ENCODE measurements around the gene PPFIA1. TPM values are rescaled to one million over a fixed set of nuclear protein-coding genes. Genes with fewer than 3 reads are reported as not detected.

Gene PPFIA1
- total RNA-seq, 4 donors from 2014 or later: 21.0 to 34.7 (median 29.8) TPM

GRCh38 chr11:70270877-70271648, 573 bp downstream of the PPFIA1 start:
- TF ChIP-seq CTCF (IDR thresholded peaks at IDR 0.05): peak in 2 of 6 experiments; percentile 35
- TF ChIP-seq POLR2A (IDR thresholded peaks at IDR 0.05): no peak
- Histone ChIP-seq H3K9me3 (no peaks in the 10 kb centered on the region), H3K27ac (peak overlapping the region; percentile 81 to 95 (median 94)), H3K4me3 (peak overlapping the region; percentile 71 to 98 (median 91)), H3K36me3 (peaks cover 0 to 42% (median 0%) of the 10 kb centered on the region in 3 donors), H3K4me1 (peaks cover 4 to 50% (median 16%) of the 10 kb centered on the region in 3 donors), H3K27me3 (peaks cover 0 to 9% (median 0%) of the 10 kb centered on the region in 4 donors)
- 0 to 1% methylated on average over 19 of the region's 75 CpGs for WGBS, 2 donors
- DNase-seq: no peak
- intact Hi-C loops (cut with DNase I): no loop called here

DNA sequence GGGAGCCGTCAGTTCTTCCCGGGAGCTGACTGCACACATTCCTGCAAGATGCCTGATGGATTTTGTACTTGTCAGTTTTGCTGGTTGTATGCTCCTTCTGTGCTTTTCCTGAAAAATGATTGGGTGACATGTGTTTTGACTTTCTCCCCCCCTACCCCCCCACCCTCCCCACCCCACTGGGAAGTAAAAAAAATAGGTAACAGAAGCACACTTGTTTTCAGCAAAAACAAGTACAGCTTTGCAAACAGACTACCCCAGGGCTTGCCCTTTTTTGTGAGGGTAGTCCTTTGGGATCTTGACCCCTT, 1.1 kb downstream of the PPFIA1 start:
- peaks cover 0 to 47% (median 0%) of the 10 kb centered on the region in 3 donors for H3K36me3 ChIP-seq
- peaks cover 0 to 6% (median 0%) of the 10 kb centered on the region in 4 donors for H3K27me3 ChIP-seq
- H3K27ac ChIP-seq: peak overlapping the region in 2 of 4 donors; percentile 81 to 93
- H3K4me1 ChIP-seq: peaks cover 4 to 50% (median 16%) of the 10 kb centered on the region in 3 donors
- H3K9me3 ChIP-seq: no peaks in the 10 kb centered on the region
- intact Hi-C loops (cut with DNase I): no loop called here
- no peak for DNase-seq
- 0 to 6% methylated on average over 2 of the region's 2 CpGs for WGBS, 2 donors
- peak overlapping the region; percentile 71 to 98 (median 91) for H3K4me3 ChIP-seq
- no peak for TF ChIP-seq POLR2A (IDR thresholded peaks at IDR 0.05)
- no peak for TF ChIP-seq CTCF (IDR thresholded peaks at IDR 0.05)

DNA sequence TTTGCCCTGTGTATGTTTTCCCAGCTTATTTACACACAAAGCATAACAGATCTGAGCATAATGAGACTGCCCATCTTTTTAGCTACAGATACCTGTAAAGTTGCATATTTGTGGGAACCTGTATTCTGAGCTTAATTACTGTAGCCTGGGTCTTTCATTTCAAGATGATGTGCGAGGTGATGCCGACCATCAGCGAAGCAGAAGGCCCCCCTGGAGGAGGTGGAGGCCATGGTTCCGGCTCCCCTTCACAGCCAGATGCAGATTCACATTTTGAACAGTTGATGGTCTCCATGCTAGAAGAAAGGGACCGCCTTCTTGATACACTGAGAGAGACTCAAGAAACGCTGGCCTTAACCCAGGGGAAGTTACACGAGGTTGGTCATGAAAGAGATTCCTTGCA, 1.5 kb downstream of the PPFIA1 start:
- TF ChIP-seq POLR2A (IDR thresholded peaks at IDR 0.05): no peak
- no peak for TF ChIP-seq CTCF (IDR thresholded peaks at IDR 0.05)
- Histone ChIP-seq H3K27ac (no peak overlapping the region), H3K4me1 (peaks cover 4 to 50% (median 16%) of the 10 kb centered on the region in 3 donors), H3K27me3 (peaks cover 0 to 2% (median 0%) of the 10 kb centered on the region in 4 donors), H3K36me3 (peaks cover 0 to 48% (median 0%) of the 10 kb centered on the region in 3 donors), H3K9me3 (no peaks in the 10 kb centered on the region), H3K4me3 (peak overlapping the region in 1 of 4 donors; percentile 97)
- DNase-seq: no peak
- intact Hi-C loops (cut with DNase I): no loop called here
- WGBS, 2 donors: 71 to 82% methylated on average over 7 of the region's 7 CpGs

- Histone ChIP-seq H3K4me3 (no peak overlapping the region), H3K4me1 (peaks cover 0 to 17% (median 0%) of the 10 kb centered on the region in 3 donors), H3K9me3 (no peaks in the 10 kb centered on the region), H3K27me3 (no peaks in the 10 kb centered on the region), H3K27ac (no peak overlapping the region), H3K36me3 (peaks cover 0 to 88% (median 0%) of the 10 kb centered on the region in 3 donors)
- WGBS, 2 donors: 98 to 100% methylated on average over 6 of the region's 8 CpGs
- no peak for DNase-seq
- no peak for TF ChIP-seq POLR2A (IDR thresholded peaks at IDR 0.05)
- no peak for TF ChIP-seq CTCF (IDR thresholded peaks at IDR 0.05)
- intact Hi-C loops (cut with DNase I): no loop called here
These were observed 8.5 kb downstream of the PPFIA1 start for GRCh38 chr11:70278994-70279393.

DNA sequence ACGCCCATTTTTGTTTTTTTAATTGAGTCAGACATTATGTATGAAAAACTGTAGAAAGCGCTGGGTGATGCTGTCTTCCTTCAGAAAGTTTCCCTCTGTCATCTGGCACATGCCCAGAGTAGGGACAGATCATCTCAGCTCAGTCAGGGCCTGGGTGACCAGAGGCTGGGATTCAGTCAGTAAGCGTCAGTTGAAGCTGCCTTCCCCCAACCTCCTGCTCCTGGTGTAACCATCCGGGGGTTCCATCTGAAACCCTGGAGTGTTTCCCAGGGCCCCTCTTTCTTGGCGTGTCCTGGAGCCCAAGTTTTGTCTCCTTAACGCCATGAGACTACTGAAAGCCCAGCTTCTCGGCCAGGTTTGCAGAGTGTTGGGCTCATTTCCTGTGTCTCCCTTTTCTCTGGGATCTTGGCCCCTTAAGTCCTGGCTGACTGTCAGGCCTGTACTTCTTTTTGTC, 10.7 kb downstream of the PPFIA1 start:
- Histone ChIP-seq H3K27ac (no peak overlapping the region), H3K27me3 (no peaks in the 10 kb centered on the region), H3K36me3 (peaks cover 0 to 88% (median 0%) of the 10 kb centered on the region in 3 donors), H3K4me3 (no peak overlapping the region), H3K4me1 (peaks cover 0 to 7% (median 0%) of the 10 kb centered on the region in 3 donors), H3K9me3 (no peaks in the 10 kb centered on the region)
- TF ChIP-seq POLR2A (IDR thresholded peaks at IDR 0.05): no peak
- no peak for TF ChIP-seq CTCF (IDR thresholded peaks at IDR 0.05)
- intact Hi-C loops (cut with DNase I): no loop called here
- WGBS, 2 donors: 43 to 72% methylated on average over 6 to 7 of the region's 7 CpGs
- DNase-seq: no peak

Data from esophagus squamous epithelium (tissue), 5 donors.